IMR-90 (cell line): ENCODE data around the gene GNG2. TPM values are rescaled to one million over a fixed set of nuclear protein-coding genes. Genes with fewer than 3 reads are reported as not detected.

Experiments used
- ATAC-seq: fragments of 200-7000 bp; cut with Tn5 transposase; 2 replicates; pipeline ENCODE4 v1.9.1; 2020; ENCODE audit warnings: low read depth, mild to moderate bottlenecking, moderate library complexity
- BruUV-seq: library from RNA; stranded (reverse); fragments of 400-500 nt; replicated peaks from 2 replicates; lab custom pipeline; 2021; lab: Mats Ljungman, UMichigan
- CTCF ChIA-PET: fragments of 300-600 bp; formaldehyde crosslinking; extraction: SDS; loops from one replicate; lab custom pipeline; 2021; ENCODE audit warnings: antibody characterized with exemption; lab: Yijun Ruan, JAX
- POLR2A ChIA-PET: fragments of 300-600 bp; sonication (Branson Sonifier 250); formaldehyde crosslinking; loops from one replicate; lab custom pipeline; 2022; ENCODE audit warnings: antibody characterized with exemption; ENCODE audit not compliant: unreplicated experiment; lab: Charles Lee
- DNase-seq: peaks from one replicate; pipeline ENCODE4 v3.0.0; 2013
- H2AFZ ChIP-seq: replicated peaks from 2 replicates; pipeline ENCODE3; 2013; ENCODE audit warnings: low read length, mild to moderate bottlenecking; ENCODE audit not compliant: poor library complexity
- H2AK5ac ChIP-seq: 2 replicates; pipeline ENCODE4 v1.6.1; 2013; ENCODE audit warnings: low read depth, low read length, inconsistent platforms
- H2AK9ac ChIP-seq: replicated peaks from 2 replicates; pipeline ENCODE3; 2013; ENCODE audit warnings: mild to moderate bottlenecking, low read depth, low read length, moderate library complexity; ENCODE audit not compliant: poor library complexity
- H2BK120ac ChIP-seq: 2 replicates; pipeline ENCODE4 v1.6.1; 2013; ENCODE audit warnings: low read depth, low read length, inconsistent platforms
- H2BK15ac ChIP-seq: 3 replicates; pipeline ENCODE4 v1.6.1; 2013; ENCODE audit warnings: low read depth, low read length, inconsistent platforms
- H2BK20ac ChIP-seq: 2 replicates; pipeline ENCODE4 v1.6.1; 2013; ENCODE audit warnings: low read depth, mild to moderate bottlenecking, inconsistent platforms, low read length, moderate library complexity
- H2BK5ac ChIP-seq: 2 replicates; pipeline ENCODE4 v1.6.1; 2013; ENCODE audit warnings: mild to moderate bottlenecking, low read depth, low read length, inconsistent platforms; ENCODE audit not compliant: poor library complexity, severe bottlenecking
- H3K14ac ChIP-seq: replicated peaks from 2 replicates; pipeline ENCODE4 v1.6.1; 2013; ENCODE audit warnings: low read depth, low read length, inconsistent platforms
- H3K18ac ChIP-seq: 2 replicates; pipeline ENCODE4 v1.6.1; 2013; ENCODE audit warnings: low read depth, low read length, control low read depth
- H3K23ac ChIP-seq: 2 replicates; pipeline ENCODE4 v1.6.1; 2013; ENCODE audit warnings: low read depth, low read length, inconsistent platforms
- H3K27ac ChIP-seq: 2 replicates; pipeline ENCODE4 v1.5.1; 2013; ENCODE audit warnings: mild to moderate bottlenecking, control low read depth, low read length; ENCODE audit not compliant: insufficient read depth
- H3K27me3 ChIP-seq: 2 replicates; pipeline ENCODE4 v1.6.1; 2013; ENCODE audit warnings: low read length; ENCODE audit not compliant: control insufficient read depth, insufficient read depth
- H3K36me3 ChIP-seq: 2 replicates; pipeline ENCODE4 v1.6.1; 2013; ENCODE audit warnings: low read length, mixed read lengths; ENCODE audit not compliant: control insufficient read depth, insufficient read depth
- H3K4ac ChIP-seq: 2 replicates; pipeline ENCODE4 v1.6.1; 2013; ENCODE audit warnings: low read depth, low read length, inconsistent platforms
- H3K4me1 ChIP-seq: 2 replicates; pipeline ENCODE4 v1.6.1; 2013; ENCODE audit warnings: low read length, mixed read lengths; ENCODE audit not compliant: control insufficient read depth, insufficient read depth
- H3K4me2 ChIP-seq: 2 replicates; pipeline ENCODE4 v1.6.1; 2013; ENCODE audit warnings: low read depth, mild to moderate bottlenecking, control low read depth, low read length, moderate library complexity
- H3K4me3 ChIP-seq: 2 replicates; pipeline ENCODE4 v1.5.1; 2013; ENCODE audit warnings: low read depth, mild to moderate bottlenecking, control low read depth, low read length, moderate library complexity; ENCODE audit not compliant: insufficient read depth
- H3K56ac ChIP-seq: 2 replicates; pipeline ENCODE4 v1.6.1; 2013; ENCODE audit warnings: low read length, inconsistent platforms; ENCODE audit not compliant: insufficient read depth; ENCODE audit errors: extremely low read depth
- H3K79me1 ChIP-seq, 2 experiments: 2 replicates each; pipeline ENCODE4 v1.6.1; 2013; ENCODE audit warnings: low read length in 2 of 2, inconsistent platforms in 1 of 2, low read depth in 1 of 2
- H3K9ac ChIP-seq: 2 replicates; pipeline ENCODE4 v1.6.1; 2013; ENCODE audit warnings: low read depth, low read length, control low read depth
- H3K9me1 ChIP-seq: 2 replicates; pipeline ENCODE4 v1.6.1; 2013; ENCODE audit warnings: low read length, inconsistent platforms; ENCODE audit not compliant: insufficient read depth
- H3K9me3 ChIP-seq: 2 replicates; pipeline ENCODE4 v1.6.1; 2013; ENCODE audit warnings: low read length; ENCODE audit not compliant: control insufficient read depth, insufficient read depth
- H4K20me1 ChIP-seq: 2 replicates; pipeline ENCODE4 v1.6.1; 2013; ENCODE audit warnings: low read length, inconsistent platforms; ENCODE audit not compliant: insufficient read depth
- H4K5ac ChIP-seq: 2 replicates; pipeline ENCODE4 v1.6.1; 2013; ENCODE audit warnings: mild to moderate bottlenecking, low read depth, low read length, control low read depth
- H4K8ac ChIP-seq, 2 experiments: 2 replicates each; pipeline ENCODE4 v1.6.1; 2013; ENCODE audit warnings: low read depth in 2 of 2, low read length in 2 of 2, control low read depth in 1 of 2, inconsistent platforms in 1 of 2
- H4K91ac ChIP-seq: 2 replicates; pipeline ENCODE4 v1.6.1; 2013; ENCODE audit warnings: low read depth, low read length, inconsistent platforms; ENCODE audit not compliant: insufficient read depth
- CEBPB ChIP-seq: IDR thresholded peaks from 2 replicates; pipeline ENCODE4 v1.6.1; 2012; ENCODE audit warnings: low read depth, low read length, improper control_type of control experiment
- CHD1 ChIP-seq: IDR thresholded peaks from 2 replicates; pipeline ENCODE4 v1.6.1; 2012; ENCODE audit warnings: low read depth, low read length, improper control_type of control experiment
- MAFK ChIP-seq: IDR thresholded peaks from 2 replicates; pipeline ENCODE4 v1.6.1; 2012; ENCODE audit warnings: low read depth, low read length, improper control_type of control experiment
- WGBS, 2 experiments: methylation state at CpG; one replicate each; pipeline versions ENCODE4 v1.1.5 to v1.1.7; 2013; ENCODE audit warnings: missing lambda C conversion rate in 2 of 2; ENCODE audit not compliant: insufficient read length in 1 of 2; ENCODE audit errors: extremely low coverage in 2 of 2; 5-methylcytosine and 5-hydroxymethylcytosine counted together
- dilution Hi-C: fragments of 300-500 bp; cut with HindIII; formaldehyde crosslinking; loops from one replicate; pipeline ENCODE4 v1.14.3; 2018; ENCODE audit warnings: low sequenced_read_pairs; ENCODE audit not compliant: unreplicated experiment
- in situ Hi-C: fragments of 300-500 bp; cut with MboI; formaldehyde crosslinking; loops from 3 replicates; pipeline ENCODE4 v1.14.3; 2019; ENCODE audit warnings: low sequenced_read_pairs, inconsistent platforms, mixed read lengths
- intact Hi-C: fragments of 100-400 bp; cut with micrococcal nuclease; formaldehyde crosslinking; loops from 2 replicates; pipeline ENCODE4 v1.10.0; 2022
- polyA plus RNA-seq, 3 experiments: library from polyadenylated mRNA; depleted of rRNA; stranded (reverse); fragments of >200 nt; gene quantifications; 2 replicates each; pipeline ENCODE4 v1.2.3, GENCODE V29; 2012; ENCODE audit warnings: low replicate concordance in 1 of 3
- total RNA-seq: library from RNA; depleted of rRNA; stranded (reverse); fragments of >200 nt; gene quantifications from 2 replicates; pipeline ENCODE4 v1.2.3, GENCODE V29; 2012

Gene GNG2
- total and polyA plus RNA-seq, 2 of the 4 experiments (the other 2 are of a cell fraction) = 13.1 to 14.6 TPM

DNA sequence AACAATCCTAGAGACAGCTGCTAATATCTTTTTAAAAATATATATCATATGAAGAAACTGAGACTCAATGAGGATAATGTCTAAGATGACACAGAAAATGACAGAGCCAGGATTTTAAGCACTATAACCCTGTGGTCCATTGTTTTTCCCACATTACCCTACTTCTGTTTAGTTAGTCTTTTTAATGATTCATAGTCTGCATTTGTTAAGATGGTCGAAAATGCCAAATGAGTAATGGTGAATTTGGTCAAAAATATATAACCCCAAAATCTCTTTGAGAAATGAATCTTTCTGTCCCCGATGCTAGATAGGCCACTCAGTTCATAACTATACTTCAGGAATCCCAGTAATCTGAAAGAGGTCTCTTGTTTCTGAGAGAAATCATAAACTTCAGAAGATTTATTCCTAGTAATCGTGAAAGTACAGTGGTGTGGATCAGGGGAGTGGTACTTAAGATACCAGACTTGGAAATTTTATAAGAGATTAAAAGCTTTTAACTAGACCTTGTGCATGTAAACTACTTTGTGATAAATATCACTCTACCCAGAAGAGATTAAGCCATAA is 139.7 kb downstream of the GNG2 start:
- dilution Hi-C loops = no loop called here
- Histone ChIP-seq H3K4me3 (no peak overlapping the region), H3K9ac (no peak overlapping the region; the same call in 1 of the 2 replicates), H2AK9ac (no peak overlapping the region), H3K4ac (no peak overlapping the region), H2BK15ac (no peak overlapping the region), H3K18ac (0 out of 2 replicates have a peak overlapping the region, but pooled peaks have one; percentile 18), H3K27me3 (no peaks in the 10 kb centered on the region), H4K5ac (no peak overlapping the region), H4K20me1 (no peaks in the 10 kb centered on the region), H3K56ac (no peak overlapping the region), H3K9me3 (no peaks in the 10 kb centered on the region), H2BK120ac (no peak overlapping the region), H3K4me1 (no peaks in the 10 kb centered on the region), H2BK5ac (peak overlapping the region; percentile 39), H2AK5ac (no peak overlapping the region), H4K91ac (no peak overlapping the region), H3K14ac (no peak overlapping the region), H2BK20ac (no peak overlapping the region), H3K9me1 (peaks cover 5% of the 10 kb centered on the region), H3K23ac (no peak overlapping the region), H3K4me2 (no peak overlapping the region), H3K36me3 (peaks cover 20% of the 10 kb centered on the region), H4K8ac (no peak overlapping the region), H3K27ac (no peak overlapping the region; the same call in 1 of the 2 replicates), H2AFZ (no peak overlapping the region), H3K79me1 (peaks cover 13 to 36% of the 10 kb centered on the region in 2 experiments)
- intact Hi-C loops = loop anchor here (5.0 kb wide), 1 partner anchor 67 kb away; the partner anchor contains the start of gene NID2
- no peak for TF ChIP-seq CHD1
- TF ChIP-seq CEBPB = no peak
- TF ChIP-seq MAFK = no peak
- BruUV-seq = no TSS peak
- POLR2A ChIA-PET = interaction anchor here (0.9 kb wide), 1 partner anchor 69 kb away, joined by 3 read pairs; the partner anchor contains the start of gene NID2
- ATAC-seq = no peak; the same call in 1 of the 2 replicates
- DNase-seq = peak; percentile 46
- no CpG with 5 or more reads among the region's 3 CpGs for WGBS, 2 experiments
- CTCF ChIA-PET = no interaction called here
- in situ Hi-C loops = loop anchor here (25.0 kb wide), 1 partner anchor 712 kb away; the partner anchor contains the start of gene PSMC6
